Hematopoietic multipotent progenitor cell treated with erythropoietin and hydrocortisone succinate and interleukin-3 and kit ligand, for 15 days (in vitro differentiated cells): ENCODE results near the gene GDPD4.
A peak's percentile ranks its signal among the peaks of the same experiment; 100 is the strongest.

Source experiments
- DNase-seq: peaks from one replicate; pipeline ENCODE4 v3.0.0-alpha.2; 2015; ENCODE audit warnings: low spot score

The GDPD4 gene

DNA sequence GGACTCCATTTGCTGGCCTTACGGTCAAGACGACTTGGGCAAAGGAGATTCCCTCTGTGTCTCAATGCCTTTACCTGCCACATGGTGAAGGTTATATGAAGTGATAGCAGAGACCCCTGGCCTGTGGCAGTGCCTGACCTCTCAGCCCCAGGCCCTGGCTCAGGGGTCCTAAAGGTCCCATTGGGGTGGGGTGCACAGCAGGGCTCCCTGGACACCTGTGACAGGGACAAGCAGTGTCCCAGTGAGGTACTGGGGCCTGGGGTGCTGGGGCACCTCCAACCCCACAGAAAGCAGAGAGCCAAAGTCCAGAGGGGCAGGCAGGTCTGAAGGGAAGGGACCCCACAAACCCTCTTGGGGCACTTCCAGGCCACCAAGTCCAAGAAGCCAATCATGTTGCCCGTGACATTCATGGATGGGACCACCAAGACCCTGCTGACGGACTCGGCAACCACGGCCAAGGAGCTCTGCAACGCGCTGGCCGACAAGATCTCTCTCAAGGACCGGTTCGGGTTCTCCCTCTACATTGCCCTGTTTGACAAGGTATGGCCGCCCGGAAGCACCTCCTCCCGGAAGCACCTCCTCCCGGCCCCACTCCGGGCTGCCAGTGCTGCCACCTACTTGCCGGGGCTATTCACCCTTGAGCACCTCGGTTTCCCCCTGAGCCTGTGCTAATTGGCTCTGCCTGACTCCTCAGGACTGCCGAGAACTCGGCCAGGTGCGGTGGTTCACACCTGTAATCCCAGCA, 111.0 kb downstream of the GDPD4 start:
- no peak for DNase-seq

DNA sequence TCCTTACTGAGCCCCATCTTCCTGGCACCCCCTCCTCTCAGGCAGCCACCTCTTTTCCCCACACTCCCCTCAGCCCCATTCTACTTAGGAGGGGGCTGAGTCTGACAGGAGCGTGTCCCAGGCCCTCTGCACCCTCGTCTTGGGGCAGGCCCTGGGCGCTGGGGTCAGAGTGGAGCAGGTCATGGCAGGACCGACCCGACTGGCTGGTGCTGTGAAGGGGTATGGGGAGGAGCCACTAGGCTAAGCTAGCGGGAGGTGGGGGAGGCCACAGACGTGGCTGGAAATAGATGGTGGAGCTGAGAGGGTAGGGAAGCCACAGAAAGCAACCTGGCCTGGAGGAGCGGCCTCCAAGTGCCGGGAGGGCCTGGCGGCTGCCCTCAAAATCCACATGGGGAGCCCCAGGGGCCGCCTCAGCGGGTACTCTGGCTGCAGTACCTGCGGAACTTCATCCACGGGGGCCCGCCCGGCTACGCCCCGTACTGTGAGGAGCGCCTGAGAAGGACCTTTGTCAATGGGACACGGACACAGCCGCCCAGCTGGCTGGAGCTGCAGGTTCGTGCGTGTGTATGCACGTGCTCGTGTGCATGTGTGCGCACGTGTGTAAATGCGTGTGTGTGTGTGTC, 111.8 kb downstream of the GDPD4 start:
- no peak for DNase-seq

DNA sequence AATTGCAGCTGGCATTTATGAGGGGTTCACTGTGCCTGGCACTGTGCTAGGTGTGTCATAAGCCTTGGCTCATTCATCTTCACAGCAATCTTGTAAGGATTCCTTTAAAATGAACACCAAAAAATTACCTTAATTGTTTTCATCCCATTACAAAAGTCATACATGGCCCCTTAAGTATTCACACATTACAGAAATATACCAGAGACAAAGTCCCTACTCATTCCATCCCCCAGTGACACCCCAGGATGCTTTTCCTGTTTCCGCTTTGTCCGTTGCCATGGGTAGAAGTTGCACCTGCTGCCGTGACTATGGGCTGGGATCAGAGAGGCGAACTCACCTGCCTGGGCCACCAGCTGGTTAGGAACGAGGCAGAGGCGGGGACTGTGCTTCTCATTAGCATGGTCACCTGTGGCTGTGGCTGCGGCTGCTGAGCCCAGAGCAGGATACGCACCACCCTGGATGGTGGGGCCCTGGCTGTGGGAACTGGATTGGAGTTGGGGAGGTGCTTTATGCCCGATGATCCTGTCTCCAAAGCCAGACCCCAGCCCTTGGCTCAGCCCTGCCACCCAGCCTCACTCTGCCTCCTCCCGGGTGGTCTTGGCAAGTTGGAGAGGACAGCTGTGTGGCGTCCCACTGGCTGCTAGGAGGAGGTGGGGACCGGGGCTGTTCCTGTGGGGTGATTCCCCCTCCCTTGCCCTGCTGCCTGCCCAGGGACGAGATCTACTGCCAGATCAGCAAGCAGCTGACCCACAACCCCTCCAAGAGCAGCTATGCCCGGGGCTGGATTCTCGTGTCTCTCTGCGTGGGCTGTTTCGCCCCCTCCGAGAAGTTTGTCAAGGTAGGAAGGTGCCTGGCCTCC, 112.6 kb downstream of the GDPD4 start:
- DNase-seq: no peak

DNA sequence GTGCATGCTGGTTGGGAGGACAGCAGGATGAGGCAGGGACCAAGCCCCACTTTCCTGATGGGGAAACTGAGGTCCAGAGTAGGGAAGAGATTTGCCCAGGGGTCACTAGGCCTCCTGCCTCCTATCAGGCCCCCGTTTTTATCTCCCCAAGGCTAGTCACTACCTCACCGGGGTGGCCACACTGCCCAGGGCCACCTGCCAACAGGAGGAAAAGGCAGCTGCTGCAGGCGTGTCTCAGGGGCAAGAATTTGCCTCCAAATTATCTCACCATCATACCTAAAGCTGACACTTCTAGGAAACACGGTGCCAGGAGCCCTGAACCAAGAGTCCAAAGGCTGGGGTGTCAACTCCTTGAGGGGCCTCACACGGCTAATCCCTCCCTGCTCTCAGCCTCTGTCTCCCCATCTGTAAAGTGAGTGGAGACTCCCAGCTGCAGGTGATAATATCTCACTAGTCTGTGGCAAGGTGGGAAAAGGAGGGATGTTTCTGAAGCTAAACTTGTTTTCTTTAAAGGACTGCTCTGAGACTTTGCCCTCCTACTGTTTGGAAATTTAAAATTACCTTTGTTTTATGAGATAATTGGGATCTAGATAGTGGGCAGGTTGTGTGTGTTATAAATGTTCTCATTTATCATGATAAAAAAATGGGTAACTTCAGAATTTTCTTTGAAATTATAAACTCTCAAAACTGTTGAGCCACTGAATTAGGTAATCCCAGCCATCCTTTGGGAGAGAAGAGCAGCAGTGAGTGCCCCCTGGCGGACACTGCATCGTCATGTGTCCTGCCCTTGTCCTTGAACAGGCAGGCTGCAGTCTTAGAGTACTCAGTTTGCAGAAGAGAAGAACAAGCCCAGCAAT, 113.5 kb downstream of the GDPD4 start:
- peak; percentile 66 for DNase-seq

DNA sequence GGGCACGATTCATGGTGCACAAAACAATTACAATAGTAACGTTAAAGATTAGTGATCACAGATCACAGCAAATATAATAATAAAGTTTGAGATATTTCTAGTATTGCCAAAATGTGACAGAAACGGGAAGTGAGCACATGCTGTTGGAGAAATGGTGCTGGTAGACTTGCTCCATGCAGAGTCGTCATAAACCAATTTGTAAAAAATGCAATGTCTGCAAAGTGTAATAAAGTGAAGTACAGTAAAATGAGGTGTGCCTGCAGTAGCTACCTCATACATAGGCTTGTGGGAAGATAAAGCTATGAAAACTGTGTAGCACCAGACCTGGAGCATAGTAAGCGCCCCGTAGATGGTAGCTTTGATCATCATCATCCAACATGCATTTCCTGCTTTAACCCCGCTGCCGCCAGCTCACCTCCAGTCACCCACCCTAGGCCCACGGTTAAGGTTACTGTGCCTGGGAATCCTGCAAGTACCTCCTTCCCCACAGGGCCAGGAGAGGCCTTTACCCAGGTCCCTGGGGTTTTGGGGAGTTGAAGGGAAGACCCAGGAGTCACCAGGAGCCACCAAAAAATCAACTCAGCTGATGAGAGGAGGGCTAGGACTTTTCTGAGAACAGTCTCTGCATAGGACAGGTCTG, 114.3 kb downstream of the GDPD4 start:
- no peak for DNase-seq

DNA sequence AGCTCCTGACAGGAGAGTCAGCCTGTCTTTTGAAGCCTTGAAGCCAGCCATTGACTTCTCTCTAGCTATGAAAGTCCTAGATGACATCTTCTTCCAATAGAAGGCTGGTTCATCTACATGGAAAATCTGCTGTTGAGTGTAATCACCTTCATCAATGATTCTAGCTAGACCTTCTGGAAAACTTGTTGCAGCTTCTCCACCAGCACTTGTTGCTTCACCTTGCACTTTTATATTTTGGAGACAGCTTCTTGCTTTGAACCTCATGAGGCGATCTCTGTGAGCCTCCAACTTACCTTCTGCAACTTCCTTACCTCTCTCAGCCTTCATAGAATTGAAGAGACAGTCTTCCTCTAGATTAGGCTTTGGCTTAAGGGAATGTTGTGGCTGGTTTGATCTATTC, 115.2 kb downstream of the GDPD4 start:
- no peak for DNase-seq

DNA sequence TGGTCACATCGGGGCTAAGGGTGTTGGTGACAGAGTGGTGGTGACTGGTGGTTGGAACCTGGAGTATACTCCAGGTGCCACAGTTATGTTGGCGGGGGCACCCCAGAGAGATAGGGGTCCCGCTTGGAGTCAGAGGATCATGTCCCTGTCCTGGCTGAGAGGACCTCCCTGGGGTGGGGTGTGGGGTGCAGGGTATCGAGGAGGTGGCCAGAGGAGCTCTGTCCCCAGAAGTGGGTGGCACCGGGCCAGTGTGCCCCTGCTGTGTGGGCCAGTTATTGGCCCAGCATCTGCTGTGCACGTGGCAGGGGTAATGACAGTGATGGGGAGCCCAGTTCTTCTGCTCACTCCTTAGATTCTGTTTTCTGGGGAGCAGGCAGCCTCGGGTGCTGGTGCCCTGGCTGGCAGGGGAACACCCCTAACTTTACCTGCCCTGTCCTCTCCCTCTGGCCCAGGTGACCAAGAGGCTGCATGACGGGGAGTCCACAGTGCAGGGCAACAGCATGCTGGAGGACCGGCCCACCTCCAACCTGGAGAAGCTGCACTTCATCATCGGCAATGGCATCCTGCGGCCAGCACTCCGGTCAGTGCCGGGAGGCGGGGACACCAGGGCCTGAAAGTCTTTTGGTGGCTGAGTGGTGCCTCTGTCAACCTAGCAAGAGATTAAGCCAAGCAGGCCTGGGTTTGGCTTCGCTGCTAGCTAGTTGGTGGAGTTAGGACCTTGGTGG, 117.2 kb downstream of the GDPD4 start:
- DNase-seq: no peak

DNA sequence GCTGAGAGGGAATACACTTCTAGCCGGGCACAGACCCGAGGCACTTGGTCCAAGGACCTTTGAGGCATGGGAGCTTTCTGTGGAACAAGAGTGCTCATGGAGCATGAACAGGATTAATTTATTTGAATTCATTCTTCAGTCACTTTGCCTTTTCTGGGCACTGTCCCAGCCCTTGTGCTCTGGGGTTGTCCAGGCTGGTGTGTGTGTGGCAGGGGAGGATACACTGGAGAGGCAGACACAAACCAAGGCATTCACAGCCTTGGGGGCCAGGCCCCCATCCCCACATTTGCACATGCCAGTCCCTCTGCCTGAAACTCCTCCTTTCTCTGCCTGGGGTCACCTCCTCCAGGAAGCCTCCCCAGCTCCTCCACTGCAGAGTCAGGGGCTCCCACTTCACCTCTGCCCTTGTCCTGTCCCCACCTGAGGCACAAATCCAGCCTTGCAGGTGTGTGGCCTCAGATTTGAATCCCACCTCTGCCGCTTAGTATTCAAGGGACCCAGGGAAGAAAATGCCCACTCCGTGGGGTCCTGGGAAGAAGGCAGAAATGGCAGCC, 118.0 kb downstream of the GDPD4 start:
- no peak for DNase-seq

DNA sequence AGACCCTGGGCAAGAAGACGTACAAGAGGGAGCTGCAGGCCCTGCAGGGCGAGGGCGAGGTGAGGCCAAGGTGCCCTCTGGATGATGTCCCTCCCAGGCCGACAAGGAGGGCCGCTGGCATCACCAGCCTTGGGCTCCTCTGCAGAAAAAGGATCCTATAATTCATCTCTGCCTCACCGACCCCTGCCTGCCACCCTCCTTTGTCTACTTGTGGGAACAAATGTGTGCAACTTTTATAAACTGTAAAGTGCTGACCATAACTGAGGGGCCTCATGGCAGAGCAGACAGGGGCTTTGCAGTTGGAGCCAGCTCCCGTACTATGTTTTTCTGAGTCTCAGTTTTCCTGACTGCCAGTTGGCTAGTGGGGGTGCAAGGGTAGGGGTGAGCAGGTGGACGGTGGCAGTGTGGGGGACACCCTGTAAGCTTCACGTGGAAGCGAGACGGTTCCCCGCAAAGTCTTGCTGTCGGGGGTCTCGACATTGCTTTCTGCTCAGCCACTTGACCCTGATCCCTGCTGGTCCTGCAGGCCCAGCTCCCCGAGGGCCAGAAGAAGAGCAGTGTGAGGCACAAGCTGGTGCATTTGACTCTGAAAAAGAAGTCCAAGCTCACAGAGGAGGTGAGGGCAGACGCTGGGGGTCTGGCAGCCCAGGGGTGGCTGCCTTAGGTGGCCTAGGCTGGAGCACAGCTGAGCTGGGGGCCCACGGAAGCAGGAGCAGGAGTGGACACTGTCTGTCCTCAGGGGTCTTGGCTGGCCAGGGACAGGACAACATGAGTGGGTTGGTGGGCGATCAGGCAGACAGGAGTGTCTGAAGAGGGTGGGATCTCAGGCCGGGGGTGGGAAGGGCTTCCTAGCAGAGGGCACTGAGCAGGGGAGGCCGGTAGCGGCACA, 118.7 kb downstream of the GDPD4 start:
- no peak for DNase-seq

DNA sequence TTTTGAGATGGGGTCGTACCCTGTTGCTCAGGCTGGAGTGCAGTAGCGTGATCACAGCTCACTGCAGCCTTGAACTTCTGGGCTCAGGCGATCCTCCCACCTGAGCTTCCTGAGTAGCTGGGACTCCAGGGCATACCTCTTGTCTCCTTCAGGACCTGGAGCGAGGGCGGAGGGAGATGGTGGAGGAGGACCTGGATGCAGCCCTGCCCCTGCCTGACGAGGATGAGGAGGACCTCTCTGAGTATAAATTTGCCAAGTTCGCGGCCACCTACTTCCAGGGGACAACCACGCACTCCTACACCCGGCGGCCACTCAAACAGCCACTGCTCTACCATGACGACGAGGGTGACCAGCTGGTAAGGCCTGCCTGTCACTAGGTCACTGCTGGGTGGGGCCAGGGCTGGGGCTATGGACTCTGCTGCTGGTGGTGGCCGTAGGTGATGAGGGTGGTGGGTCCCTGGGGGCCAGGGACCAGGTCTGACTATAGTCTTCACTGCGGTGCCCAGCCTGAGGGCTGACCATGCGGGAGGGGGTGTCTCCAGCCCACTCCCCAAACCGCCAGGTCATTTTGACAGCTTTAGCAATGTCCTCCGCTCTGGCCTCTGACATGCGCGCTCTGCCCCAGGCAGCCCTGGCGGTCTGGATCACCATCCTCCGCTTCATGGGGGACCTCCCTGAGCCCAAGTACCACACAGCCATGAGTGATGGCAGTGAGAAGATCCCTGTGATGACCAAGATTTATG, 119.5 kb downstream of the GDPD4 start:
- DNase-seq: no peak

DNA sequence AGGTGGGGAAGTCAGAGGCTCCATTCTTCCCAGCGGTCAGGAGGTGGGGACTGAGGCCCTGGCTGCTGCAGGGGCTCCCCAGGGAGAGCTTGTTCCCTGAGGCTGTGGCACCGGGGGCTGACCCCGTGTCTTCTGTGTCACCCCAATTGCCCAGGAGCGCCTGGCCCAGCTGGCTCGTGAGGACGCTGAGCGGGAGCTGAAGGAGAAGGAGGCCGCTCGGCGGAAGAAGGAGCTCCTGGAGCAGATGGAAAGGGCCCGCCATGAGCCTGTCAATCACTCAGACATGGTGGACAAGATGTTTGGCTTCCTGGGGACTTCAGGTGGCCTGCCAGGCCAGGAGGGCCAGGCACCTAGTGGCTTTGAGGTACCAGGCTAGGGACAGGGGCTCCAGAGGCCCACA, 120.3 kb downstream of the GDPD4 start:
- DNase-seq: no peak

DNA sequence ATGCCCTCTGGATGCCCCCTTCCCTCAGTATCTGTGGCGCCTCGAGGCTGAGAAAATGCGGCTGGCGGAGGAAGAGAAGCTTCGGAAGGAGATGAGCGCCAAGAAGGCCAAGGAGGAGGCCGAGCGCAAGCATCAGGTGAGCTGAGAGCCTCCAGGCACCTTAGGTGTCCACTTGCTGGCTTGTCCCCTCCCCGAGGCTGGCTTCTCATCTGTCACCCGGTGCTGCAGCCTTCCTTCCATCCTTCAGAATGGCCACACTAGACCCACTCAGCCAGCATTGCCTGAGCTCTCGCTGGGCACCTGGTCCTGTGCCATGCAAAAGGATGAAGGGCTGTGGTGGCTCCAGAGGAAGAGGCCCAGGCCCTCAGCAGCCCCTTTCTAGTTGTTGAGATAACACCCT, 121.1 kb downstream of the GDPD4 start:
- DNase-seq: no peak

DNA sequence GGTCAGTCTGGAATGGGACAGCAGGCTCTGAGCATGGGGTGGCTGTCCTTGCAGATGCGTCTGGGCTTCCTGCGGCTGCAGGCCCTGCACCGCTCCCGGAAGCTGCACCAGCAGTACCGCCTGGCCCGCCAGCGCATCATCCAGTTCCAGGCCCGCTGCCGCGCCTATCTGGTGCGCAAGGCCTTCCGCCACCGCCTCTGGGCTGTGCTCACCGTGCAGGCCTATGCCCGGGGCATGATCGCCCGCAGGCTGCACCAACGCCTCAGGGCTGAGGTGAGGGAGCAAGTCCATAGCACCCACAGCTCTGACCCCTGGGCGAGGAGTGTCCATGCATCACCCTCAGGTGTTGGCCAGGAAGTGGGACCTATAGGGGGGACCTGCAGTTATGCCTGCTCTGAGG, 121.8 kb downstream of the GDPD4 start:
- DNase-seq: no peak

DNA sequence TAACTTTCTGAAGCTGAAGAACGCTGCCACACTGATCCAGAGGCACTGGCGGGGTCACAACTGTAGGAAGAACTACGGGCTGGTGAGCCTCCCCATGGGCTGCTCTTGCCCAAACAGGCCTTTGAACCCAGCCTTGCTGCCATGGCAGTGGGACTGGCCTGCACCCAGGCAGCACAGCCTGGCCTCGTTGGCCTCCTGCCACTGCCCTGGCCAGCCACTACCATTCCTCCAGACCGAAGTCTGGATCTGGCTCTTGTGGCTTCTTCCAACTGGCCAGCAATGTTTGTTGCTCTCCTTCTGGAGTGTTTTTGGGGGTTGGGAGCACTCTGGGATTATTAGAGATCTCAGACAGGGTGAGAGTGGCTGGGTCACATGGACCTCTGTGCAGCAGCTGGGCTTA, 122.4 kb downstream of the GDPD4 start:
- DNase-seq: no peak

DNA sequence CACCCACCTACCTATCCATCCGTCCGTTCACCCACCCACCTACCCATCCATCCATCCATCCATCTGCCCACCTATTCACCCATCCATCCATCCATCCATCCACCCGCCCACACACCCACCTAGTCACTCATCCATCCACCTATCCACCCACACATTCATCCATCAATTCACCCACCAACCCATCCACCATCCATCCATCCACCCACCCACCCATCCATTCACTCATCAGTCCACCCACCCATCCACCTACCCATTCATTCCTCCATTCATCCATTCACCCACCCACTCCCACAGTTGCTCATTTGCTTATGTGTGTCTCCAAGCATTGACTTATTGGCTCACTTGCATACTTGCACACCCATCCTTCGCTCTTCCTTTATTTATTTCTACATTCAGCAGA, 123.3 kb downstream of the GDPD4 start:
- no peak for DNase-seq

DNA sequence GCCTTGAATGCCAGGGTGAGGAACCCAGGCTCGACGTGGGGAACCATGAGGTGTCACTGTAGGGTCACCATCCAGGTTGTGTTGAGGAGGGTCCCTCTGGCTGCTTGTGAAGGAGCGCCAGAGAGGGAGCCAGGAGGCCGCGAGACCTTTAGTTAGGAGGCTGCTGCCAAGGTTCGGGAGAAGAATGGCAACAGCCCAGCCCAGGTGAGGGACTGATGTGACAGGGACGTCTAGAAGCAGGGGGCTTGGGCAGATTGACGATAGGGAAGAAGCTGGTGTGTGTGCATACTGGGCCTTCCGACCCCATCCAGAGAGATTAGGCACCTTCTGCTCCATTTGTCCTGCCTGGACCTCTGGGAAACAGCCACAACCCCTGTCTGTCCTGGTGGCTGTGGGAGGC, 124.5 kb downstream of the GDPD4 start:
- no peak for DNase-seq

DNA sequence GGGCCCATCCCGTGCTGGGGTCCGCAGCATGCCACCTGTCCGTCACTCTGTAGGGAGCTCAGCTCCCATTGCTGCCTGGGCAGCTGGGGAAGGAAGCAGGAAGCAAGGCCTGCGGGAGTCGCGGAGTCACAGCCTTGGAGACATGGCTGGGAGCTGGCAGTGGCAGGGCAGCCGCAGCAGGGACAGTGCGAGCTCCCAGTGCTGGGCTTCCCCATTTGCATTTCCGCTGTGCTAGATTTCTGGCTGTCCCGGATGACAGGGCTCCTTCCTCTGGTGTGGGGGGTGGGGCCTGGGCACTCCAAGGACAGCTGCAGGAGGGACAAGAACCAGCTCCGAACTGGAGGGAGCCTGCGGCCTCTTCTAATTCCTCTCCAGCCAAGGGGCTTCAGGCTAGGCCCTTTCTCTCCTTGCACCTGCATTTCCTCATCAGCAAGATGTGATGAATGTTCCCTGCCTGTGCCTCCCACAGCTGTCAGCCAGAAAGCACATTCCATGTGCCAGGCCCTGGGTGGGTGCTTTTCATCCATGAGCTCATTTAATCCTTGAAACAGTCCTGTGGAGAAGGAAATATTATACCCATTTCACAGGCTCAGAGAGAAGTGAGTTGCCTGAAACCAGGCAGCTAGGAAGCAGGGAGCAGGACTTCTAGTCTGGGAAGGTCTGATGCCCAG, 125.5 kb downstream of the GDPD4 start:
- DNase-seq: no peak
